IMR-90 (cell line): ENCODE data around the gene EPO. TPM values are rescaled to one million over a fixed set of nuclear protein-coding genes. Genes with fewer than 3 reads are reported as not detected.

Experiments
- ATAC-seq: fragments of 200-7000 bp; cut with Tn5 transposase; 2 replicates; pipeline ENCODE4 v1.9.1; 2020; ENCODE audit warnings: low read depth, mild to moderate bottlenecking, moderate library complexity
- BruUV-seq: library from RNA; stranded (reverse); fragments of 400-500 nt; replicated peaks from 2 replicates; lab custom pipeline; 2021; lab: Mats Ljungman, UMichigan
- CTCF ChIA-PET: fragments of 300-600 bp; formaldehyde crosslinking; extraction: SDS; loops from one replicate; lab custom pipeline; 2021; ENCODE audit warnings: antibody characterized with exemption; lab: Yijun Ruan, JAX
- POLR2A ChIA-PET: fragments of 300-600 bp; sonication (Branson Sonifier 250); formaldehyde crosslinking; loops from one replicate; lab custom pipeline; 2022; ENCODE audit warnings: antibody characterized with exemption; ENCODE audit not compliant: unreplicated experiment; lab: Charles Lee
- DNase-seq: peaks from one replicate; pipeline ENCODE4 v3.0.0; 2013
- H2AFZ ChIP-seq: replicated peaks from 2 replicates; pipeline ENCODE3; 2013; ENCODE audit warnings: low read length, mild to moderate bottlenecking; ENCODE audit not compliant: poor library complexity
- H2AK5ac ChIP-seq: 2 replicates; pipeline ENCODE4 v1.6.1; 2013; ENCODE audit warnings: low read depth, low read length, inconsistent platforms
- H2AK9ac ChIP-seq: replicated peaks from 2 replicates; pipeline ENCODE3; 2013; ENCODE audit warnings: mild to moderate bottlenecking, low read depth, low read length, moderate library complexity; ENCODE audit not compliant: poor library complexity
- H2BK120ac ChIP-seq: 2 replicates; pipeline ENCODE4 v1.6.1; 2013; ENCODE audit warnings: low read depth, low read length, inconsistent platforms
- H2BK15ac ChIP-seq: 3 replicates; pipeline ENCODE4 v1.6.1; 2013; ENCODE audit warnings: low read depth, low read length, inconsistent platforms
- H2BK20ac ChIP-seq: 2 replicates; pipeline ENCODE4 v1.6.1; 2013; ENCODE audit warnings: low read depth, mild to moderate bottlenecking, inconsistent platforms, low read length, moderate library complexity
- H2BK5ac ChIP-seq: 2 replicates; pipeline ENCODE4 v1.6.1; 2013; ENCODE audit warnings: mild to moderate bottlenecking, low read depth, low read length, inconsistent platforms; ENCODE audit not compliant: poor library complexity, severe bottlenecking
- H3K14ac ChIP-seq: replicated peaks from 2 replicates; pipeline ENCODE4 v1.6.1; 2013; ENCODE audit warnings: low read depth, low read length, inconsistent platforms
- H3K18ac ChIP-seq: 2 replicates; pipeline ENCODE4 v1.6.1; 2013; ENCODE audit warnings: low read depth, low read length, control low read depth
- H3K23ac ChIP-seq: 2 replicates; pipeline ENCODE4 v1.6.1; 2013; ENCODE audit warnings: low read depth, low read length, inconsistent platforms
- H3K27ac ChIP-seq: 2 replicates; pipeline ENCODE4 v1.5.1; 2013; ENCODE audit warnings: mild to moderate bottlenecking, control low read depth, low read length; ENCODE audit not compliant: insufficient read depth
- H3K27me3 ChIP-seq: 2 replicates; pipeline ENCODE4 v1.6.1; 2013; ENCODE audit warnings: low read length; ENCODE audit not compliant: control insufficient read depth, insufficient read depth
- H3K36me3 ChIP-seq: 2 replicates; pipeline ENCODE4 v1.6.1; 2013; ENCODE audit warnings: low read length, mixed read lengths; ENCODE audit not compliant: control insufficient read depth, insufficient read depth
- H3K4ac ChIP-seq: 2 replicates; pipeline ENCODE4 v1.6.1; 2013; ENCODE audit warnings: low read depth, low read length, inconsistent platforms
- H3K4me1 ChIP-seq: 2 replicates; pipeline ENCODE4 v1.6.1; 2013; ENCODE audit warnings: low read length, mixed read lengths; ENCODE audit not compliant: control insufficient read depth, insufficient read depth
- H3K4me2 ChIP-seq: 2 replicates; pipeline ENCODE4 v1.6.1; 2013; ENCODE audit warnings: low read depth, mild to moderate bottlenecking, control low read depth, low read length, moderate library complexity
- H3K4me3 ChIP-seq: 2 replicates; pipeline ENCODE4 v1.5.1; 2013; ENCODE audit warnings: low read depth, mild to moderate bottlenecking, control low read depth, low read length, moderate library complexity; ENCODE audit not compliant: insufficient read depth
- H3K56ac ChIP-seq: 2 replicates; pipeline ENCODE4 v1.6.1; 2013; ENCODE audit warnings: low read length, inconsistent platforms; ENCODE audit not compliant: insufficient read depth; ENCODE audit errors: extremely low read depth
- H3K79me1 ChIP-seq, 2 experiments: 2 replicates each; pipeline ENCODE4 v1.6.1; 2013; ENCODE audit warnings: low read length in 2 of 2, inconsistent platforms in 1 of 2, low read depth in 1 of 2
- H3K9ac ChIP-seq: 2 replicates; pipeline ENCODE4 v1.6.1; 2013; ENCODE audit warnings: low read depth, low read length, control low read depth
- H3K9me1 ChIP-seq: 2 replicates; pipeline ENCODE4 v1.6.1; 2013; ENCODE audit warnings: low read length, inconsistent platforms; ENCODE audit not compliant: insufficient read depth
- H3K9me3 ChIP-seq: 2 replicates; pipeline ENCODE4 v1.6.1; 2013; ENCODE audit warnings: low read length; ENCODE audit not compliant: control insufficient read depth, insufficient read depth
- H4K20me1 ChIP-seq: 2 replicates; pipeline ENCODE4 v1.6.1; 2013; ENCODE audit warnings: low read length, inconsistent platforms; ENCODE audit not compliant: insufficient read depth
- H4K5ac ChIP-seq: 2 replicates; pipeline ENCODE4 v1.6.1; 2013; ENCODE audit warnings: mild to moderate bottlenecking, low read depth, low read length, control low read depth
- H4K8ac ChIP-seq, 2 experiments: 2 replicates each; pipeline ENCODE4 v1.6.1; 2013; ENCODE audit warnings: low read depth in 2 of 2, low read length in 2 of 2, control low read depth in 1 of 2, inconsistent platforms in 1 of 2
- H4K91ac ChIP-seq: 2 replicates; pipeline ENCODE4 v1.6.1; 2013; ENCODE audit warnings: low read depth, low read length, inconsistent platforms; ENCODE audit not compliant: insufficient read depth
- BHLHE40 ChIP-seq: fragments of 150-350 bp; IDR thresholded peaks from 2 replicates; pipeline ENCODE4 v1.6.1; 2016; ENCODE audit warnings: mild to moderate bottlenecking, low read depth, low read length
- CEBPB ChIP-seq: IDR thresholded peaks from 2 replicates; pipeline ENCODE4 v1.6.1; 2012; ENCODE audit warnings: low read depth, low read length, improper control_type of control experiment
- CHD1 ChIP-seq: IDR thresholded peaks from 2 replicates; pipeline ENCODE4 v1.6.1; 2012; ENCODE audit warnings: low read depth, low read length, improper control_type of control experiment
- MAFK ChIP-seq: IDR thresholded peaks from 2 replicates; pipeline ENCODE4 v1.6.1; 2012; ENCODE audit warnings: low read depth, low read length, improper control_type of control experiment
- MAZ ChIP-seq: IDR thresholded peaks from 2 replicates; pipeline ENCODE4 v1.6.1; 2012; ENCODE audit warnings: low read depth, mild to moderate bottlenecking, low read length, improper control_type of control experiment, moderate library complexity, borderline replicate concordance
- MXI1 ChIP-seq: IDR thresholded peaks from 2 replicates; pipeline ENCODE4 v1.6.1; 2012; ENCODE audit warnings: low read depth, mild to moderate bottlenecking, low read length, moderate library complexity, borderline replicate concordance
- POLR2A ChIP-seq: IDR thresholded peaks from 2 replicates; pipeline ENCODE4 v1.6.1; 2012; ENCODE audit warnings: mild to moderate bottlenecking, low read depth, low read length
- RAD21 ChIP-seq: IDR thresholded peaks from 2 replicates; pipeline ENCODE4 v1.6.1; 2012; ENCODE audit warnings: low read length, improper control_type of control experiment
- RFX5 ChIP-seq: IDR thresholded peaks from 2 replicates; pipeline ENCODE4 v1.8.0; 2012; ENCODE audit warnings: low read depth, mild to moderate bottlenecking, low read length, moderate library complexity
- SMC3 ChIP-seq: fragments of 150-350 bp; IDR thresholded peaks from 2 replicates; pipeline ENCODE4 v1.6.1; 2016; ENCODE audit warnings: low read depth, mild to moderate bottlenecking, antibody characterized with exemption, low read length, moderate library complexity
- WGBS, 2 experiments: methylation state at CpG; one replicate each; pipeline versions ENCODE4 v1.1.5 to v1.1.7; 2013; ENCODE audit warnings: missing lambda C conversion rate in 2 of 2; ENCODE audit not compliant: insufficient read length in 1 of 2; ENCODE audit errors: extremely low coverage in 2 of 2; 5-methylcytosine and 5-hydroxymethylcytosine counted together
- dilution Hi-C: fragments of 300-500 bp; cut with HindIII; formaldehyde crosslinking; loops from one replicate; pipeline ENCODE4 v1.14.3; 2018; ENCODE audit warnings: low sequenced_read_pairs; ENCODE audit not compliant: unreplicated experiment
- in situ Hi-C: fragments of 300-500 bp; cut with MboI; formaldehyde crosslinking; loops from 3 replicates; pipeline ENCODE4 v1.14.3; 2019; ENCODE audit warnings: low sequenced_read_pairs, inconsistent platforms, mixed read lengths
- intact Hi-C: fragments of 100-400 bp; cut with micrococcal nuclease; formaldehyde crosslinking; loops from 2 replicates; pipeline ENCODE4 v1.10.0; 2022
- polyA plus RNA-seq, 3 experiments: library from polyadenylated mRNA; depleted of rRNA; stranded (reverse); fragments of >200 nt; gene quantifications; 2 replicates each; pipeline ENCODE4 v1.2.3, GENCODE V29; 2012; ENCODE audit warnings: low replicate concordance in 1 of 3
- total RNA-seq: library from RNA; depleted of rRNA; stranded (reverse); fragments of >200 nt; gene quantifications from 2 replicates; pipeline ENCODE4 v1.2.3, GENCODE V29; 2012
- TF ChIP-seq, protein P1 (sequence below): fragments of 150-350 bp; IDR thresholded peaks from 2 replicates; pipeline ENCODE4 v1.6.1; 2016; ENCODE audit warnings: low read depth, mild to moderate bottlenecking, low read length, moderate library complexity, borderline replicate concordance
- TF ChIP-seq, protein P2 (sequence below): fragments of 150-350 bp; IDR thresholded peaks from 2 replicates; pipeline ENCODE4 v1.6.1; 2017; ENCODE audit warnings: mild to moderate bottlenecking, antibody characterized with exemption, low read length, low read depth
- TF ChIP-seq, protein P3 (sequence below): conservative IDR thresholded peaks from 2 replicates; pipeline ENCODE4 v1.5.1; 2012; ENCODE audit warnings: mild to moderate bottlenecking, low read depth, low read length, improper control_type of control experiment

The EPO gene
- total and polyA plus RNA-seq, 2 of the 4 experiments (the other 2 are of a cell fraction) = not detected

DNA sequence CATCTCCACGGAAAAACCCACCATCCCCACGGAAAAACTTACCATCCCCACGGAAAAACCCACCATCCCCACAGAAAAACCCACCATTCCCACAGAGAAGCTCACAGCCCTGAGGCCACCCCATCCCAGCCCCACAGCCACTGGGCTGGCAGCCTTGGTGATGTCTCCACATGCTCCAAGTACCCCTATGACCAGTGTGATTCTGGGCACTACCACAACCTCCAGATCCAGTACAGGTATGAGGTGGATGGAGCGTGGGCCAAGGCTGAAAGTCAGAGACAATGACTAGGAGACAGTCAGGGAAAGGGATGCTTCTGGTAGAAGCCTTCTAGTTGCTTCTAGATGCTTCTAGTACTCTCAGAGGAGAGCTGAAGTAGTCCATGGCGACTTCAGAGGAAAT, 32.7 kb downstream of the EPO start:
- H2AK5ac ChIP-seq = no peak overlapping the region
- CTCF ChIA-PET = no interaction called here
- intact Hi-C loops = no loop called here

More for the DNA sequence above, 32.7 kb downstream of the EPO start:
- no peak overlapping the region for H4K91ac ChIP-seq
- no peaks in the 10 kb centered on the region for H3K9me3 ChIP-seq
- no peak overlapping the region for H3K23ac ChIP-seq
- WGBS, 2 experiments = 54% methylated on average over 3 of the region's 5 CpGs; no CpG with 5 or more reads in 1 of the 2 experiments
- no peak overlapping the region for H2BK5ac ChIP-seq
- no peaks in the 10 kb centered on the region for H3K9me1 ChIP-seq
- no peaks in the 10 kb centered on the region for H4K20me1 ChIP-seq
- H2AK9ac ChIP-seq = no peak overlapping the region
- H3K14ac ChIP-seq = no peak overlapping the region; the same call in 1 of the 2 replicates
- BruUV-seq = no TSS peak
- DNase-seq = no peak
- in situ Hi-C loops = no loop called here
- H4K8ac ChIP-seq = no peak overlapping the region
- H2BK15ac ChIP-seq = no peak overlapping the region
- no peaks in the 10 kb centered on the region for H3K36me3 ChIP-seq
- no peaks in the 10 kb centered on the region for H3K4me1 ChIP-seq
- H2BK120ac ChIP-seq = no peak overlapping the region
- no peak overlapping the region for H2AFZ ChIP-seq
- TF ChIP-seq RFX5 (no peak), SMC3 (no peak), CEBPB (no peak), MAZ (no peak), MXI1 (no peak), MAFK (no peak), RAD21 (no peak), POLR2A (no peak), BHLHE40 (no peak), CHD1 (no peak)
- TF ChIP-seq, protein P1, sequence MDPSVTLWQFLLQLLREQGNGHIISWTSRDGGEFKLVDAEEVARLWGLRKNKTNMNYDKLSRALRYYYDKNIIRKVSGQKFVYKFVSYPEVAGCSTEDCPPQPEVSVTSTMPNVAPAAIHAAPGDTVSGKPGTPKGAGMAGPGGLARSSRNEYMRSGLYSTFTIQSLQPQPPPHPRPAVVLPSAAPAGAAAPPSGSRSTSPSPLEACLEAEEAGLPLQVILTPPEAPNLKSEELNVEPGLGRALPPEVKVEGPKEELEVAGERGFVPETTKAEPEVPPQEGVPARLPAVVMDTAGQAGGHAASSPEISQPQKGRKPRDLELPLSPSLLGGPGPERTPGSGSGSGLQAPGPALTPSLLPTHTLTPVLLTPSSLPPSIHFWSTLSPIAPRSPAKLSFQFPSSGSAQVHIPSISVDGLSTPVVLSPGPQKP = no peak
- TF ChIP-seq, protein P2, sequence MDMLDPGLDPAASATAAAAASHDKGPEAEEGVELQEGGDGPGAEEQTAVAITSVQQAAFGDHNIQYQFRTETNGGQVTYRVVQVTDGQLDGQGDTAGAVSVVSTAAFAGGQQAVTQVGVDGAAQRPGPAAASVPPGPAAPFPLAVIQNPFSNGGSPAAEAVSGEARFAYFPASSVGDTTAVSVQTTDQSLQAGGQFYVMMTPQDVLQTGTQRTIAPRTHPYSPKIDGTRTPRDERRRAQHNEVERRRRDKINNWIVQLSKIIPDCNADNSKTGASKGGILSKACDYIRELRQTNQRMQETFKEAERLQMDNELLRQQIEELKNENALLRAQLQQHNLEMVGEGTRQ = no peak
- TF ChIP-seq, protein P3, sequence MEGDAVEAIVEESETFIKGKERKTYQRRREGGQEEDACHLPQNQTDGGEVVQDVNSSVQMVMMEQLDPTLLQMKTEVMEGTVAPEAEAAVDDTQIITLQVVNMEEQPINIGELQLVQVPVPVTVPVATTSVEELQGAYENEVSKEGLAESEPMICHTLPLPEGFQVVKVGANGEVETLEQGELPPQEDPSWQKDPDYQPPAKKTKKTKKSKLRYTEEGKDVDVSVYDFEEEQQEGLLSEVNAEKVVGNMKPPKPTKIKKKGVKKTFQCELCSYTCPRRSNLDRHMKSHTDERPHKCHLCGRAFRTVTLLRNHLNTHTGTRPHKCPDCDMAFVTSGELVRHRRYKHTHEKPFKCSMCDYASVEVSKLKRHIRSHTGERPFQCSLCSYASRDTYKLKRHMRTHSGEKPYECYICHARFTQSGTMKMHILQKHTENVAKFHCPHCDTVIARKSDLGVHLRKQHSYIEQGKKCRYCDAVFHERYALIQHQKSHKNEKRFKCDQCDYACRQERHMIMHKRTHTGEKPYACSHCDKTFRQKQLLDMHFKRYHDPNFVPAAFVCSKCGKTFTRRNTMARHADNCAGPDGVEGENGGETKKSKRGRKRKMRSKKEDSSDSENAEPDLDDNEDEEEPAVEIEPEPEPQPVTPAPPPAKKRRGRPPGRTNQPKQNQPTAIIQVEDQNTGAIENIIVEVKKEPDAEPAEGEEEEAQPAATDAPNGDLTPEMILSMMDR = no peak
- no peak for ATAC-seq
- no peak overlapping the region for H3K9ac ChIP-seq
- H3K4me3 ChIP-seq = no peak overlapping the region
- H3K4ac ChIP-seq = no peak overlapping the region
- no peak overlapping the region for H3K18ac ChIP-seq
- H3K27me3 ChIP-seq = peaks cover 37% of the 10 kb centered on the region
- no peak overlapping the region for H3K4me2 ChIP-seq
- no peak overlapping the region for H3K27ac ChIP-seq
- POLR2A ChIA-PET = no interaction called here
- no peak overlapping the region for H4K5ac ChIP-seq
- H3K79me1 ChIP-seq = no peaks in the 10 kb centered on the region
- no peak overlapping the region for H2BK20ac ChIP-seq
- dilution Hi-C loops = no loop called here
- no peak overlapping the region for H3K56ac ChIP-seq
